GM12878 (cell line): ENCODE measurements around the gene PIP5KL1. TPM values are rescaled to one million over a fixed set of nuclear protein-coding genes. Genes with fewer than 3 reads are reported as not detected.

Source experiments
- ATAC-seq: fragments of 200-7000 bp; cut with Tn5 transposase; 3 replicates; pipeline ENCODE4 v1.9.1; 2020; ENCODE audit warnings: mild to moderate bottlenecking, moderate library complexity
- BruUV-seq: library from RNA; stranded (reverse); fragments of 400-500 nt; replicated peaks from 2 replicates; lab custom pipeline; 2021; lab: Mats Ljungman, UMichigan
- CTCF ChIA-PET: fragments of 300-600 bp; sonication (Branson Sonifier 250); formaldehyde crosslinking; extraction: SDS; loops from one replicate; lab custom pipeline; 2021; ENCODE audit warnings: inconsistent platforms; lab: Yijun Ruan, JAX
- POLR2A ChIA-PET: fragments of 350-600 bp; formaldehyde crosslinking; extraction: SDS; loops from one replicate; lab custom pipeline; 2021; ENCODE audit warnings: inconsistent platforms; lab: Charles Lee
- RAD21 ChIA-PET: fragments of 300-600 bp; sonication (Branson Sonifier 250); formaldehyde crosslinking; loops from one replicate; lab custom pipeline; 2023; ENCODE audit warnings: antibody characterized with exemption; ENCODE audit not compliant: unreplicated experiment; lab: Charles Lee
- SMC1A ChIA-PET: fragments of 300-600 bp; sonication (Branson Sonifier 250); formaldehyde crosslinking; loops from one replicate; lab custom pipeline; 2023; ENCODE audit not compliant: unreplicated experiment, uncharacterized antibody; lab: Charles Lee
- DNase-seq: peaks from one replicate; pipeline ENCODE4 v3.0.0-alpha.2; 2011; ENCODE audit warnings: low read depth, low spot score
- FAIRE-seq: peaks from 3 replicates; lab custom pipeline; 2011; peaks lifted over from hg19 to GRCh38; lab: Jason Lieb, UNC
- H2AFZ ChIP-seq: 2 replicates; pipeline ENCODE4 v1.6.0; 2011; ENCODE audit warnings: low read depth, low read length, control low read depth; ENCODE audit not compliant: control insufficient read depth
- H3K27ac ChIP-seq: 2 replicates; pipeline ENCODE4 v1.5.1; 2011; ENCODE audit warnings: control low read depth; ENCODE audit not compliant: control insufficient read depth, insufficient read depth
- H3K27me3 ChIP-seq, 2 experiments: replicated peaks in 1 of 2; 2 replicates each; pipeline versions ENCODE4 v1.6.0 to v1.6.1; 2011; ENCODE audit warnings: low read length in 1 of 2; ENCODE audit not compliant: control insufficient read depth in 2 of 2, insufficient read depth in 2 of 2
- H3K36me3 ChIP-seq, 2 experiments: 2 replicates each; pipeline ENCODE4 v1.5.1; 2011; ENCODE audit warnings: low read length in 1 of 2; ENCODE audit not compliant: control insufficient read depth in 2 of 2, insufficient read depth in 2 of 2
- H3K4me1 ChIP-seq: 2 replicates; pipeline ENCODE4 v1.6.1; 2011; ENCODE audit warnings: mild to moderate bottlenecking, low read length, moderate library complexity, mixed read lengths; ENCODE audit not compliant: control insufficient read depth, insufficient read depth
- H3K4me2 ChIP-seq: 2 replicates; pipeline ENCODE4 v1.6.0; 2011; ENCODE audit warnings: control low read depth; ENCODE audit not compliant: control insufficient read depth, insufficient read depth
- H3K4me3 ChIP-seq: fragments of 200-600 bp; sonication (generic); 2 replicates; pipeline ENCODE4 v1.5.1; 2016
- H3K79me2 ChIP-seq: 2 replicates; pipeline ENCODE4 v1.6.0; 2011; ENCODE audit warnings: low read length; ENCODE audit not compliant: control insufficient read depth, insufficient read depth
- H3K9ac ChIP-seq: 2 replicates; pipeline ENCODE4 v1.8.0; 2011; ENCODE audit warnings: low read length, control low read depth, mixed read lengths; ENCODE audit not compliant: control insufficient read depth, insufficient read depth
- H3K9me3 ChIP-seq: replicated peaks from 3 replicates; pipeline ENCODE4 v1.5.1; 2011; ENCODE audit warnings: mild to moderate bottlenecking, low read length; ENCODE audit not compliant: control insufficient read depth, insufficient read depth
- H4K20me1 ChIP-seq: 2 replicates; pipeline ENCODE4 v1.6.0; 2011; ENCODE audit not compliant: control insufficient read depth, insufficient read depth
- BCL11A ChIP-seq: IDR thresholded peaks from 2 replicates; pipeline ENCODE4 v1.6.1; 2011; ENCODE audit warnings: low read depth, low read length
- CHD4 ChIP-seq: fragments of 200-600 bp; sonication (generic); IDR thresholded peaks from 2 replicates; pipeline ENCODE4 v1.6.1; 2016; ENCODE audit warnings: mild to moderate bottlenecking
- ETV6 ChIP-seq, 2 experiments: fragments of 450-650 bp in 1 of 2; IDR thresholded peaks in 1 of 2; conservative IDR thresholded peaks in 1 of 2; 2 replicates each; pipeline ENCODE4 v1.6.1; 2014; ENCODE audit warnings: antibody characterized with exemption in 1 of 2, borderline replicate concordance in 1 of 2, low read depth in 1 of 2, mild to moderate bottlenecking in 1 of 2, moderate library complexity in 1 of 2
- FOXM1 ChIP-seq: IDR thresholded peaks from 2 replicates; pipeline ENCODE4 v1.6.1; 2012; ENCODE audit warnings: low read depth, mild to moderate bottlenecking, inconsistent platforms, low read length, moderate library complexity
- IKZF2 ChIP-seq, 2 experiments: fragments of 450-650 bp; IDR thresholded peaks; 2 replicates each; pipeline ENCODE4 v1.6.1; 2017; ENCODE audit warnings: mild to moderate bottlenecking in 2 of 2, moderate library complexity in 2 of 2
- KAT2A ChIP-seq: conservative IDR thresholded peaks from 2 replicates; pipeline ENCODE4 v1.6.1; 2011; ENCODE audit warnings: low read depth, low read length; ENCODE audit not compliant: control insufficient read depth
- MYB ChIP-seq: fragments of 150-350 bp; IDR thresholded peaks from 2 replicates; pipeline ENCODE4 v1.6.1; 2014; ENCODE audit warnings: mild to moderate bottlenecking, low read depth, low read length, borderline replicate concordance
- NFIC ChIP-seq: IDR thresholded peaks from 2 replicates; pipeline ENCODE4 v1.6.1; 2012; ENCODE audit warnings: low read depth, mild to moderate bottlenecking, inconsistent platforms, low read length, moderate library complexity
- SRF ChIP-seq, 2 experiments: IDR thresholded peaks; 2 replicates each; pipeline ENCODE4 v1.6.1; 2011; ENCODE audit warnings: low read depth in 2 of 2, low read length in 2 of 2, mild to moderate bottlenecking in 1 of 2, moderate library complexity in 1 of 2
- ZBED1 ChIP-seq: IDR thresholded peaks from 2 replicates; pipeline ENCODE4 v1.6.1; 2016; ENCODE audit warnings: borderline replicate concordance
- WGBS: methylation state at CpG from one replicate; pipeline ENCODE4 v1.1.6; 2016; ENCODE audit warnings: low lambda C conversion rate; ENCODE audit not compliant: insufficient replicate concordance, insufficient coverage; ENCODE audit errors: missing lambda C conversion rate; 5-methylcytosine and 5-hydroxymethylcytosine counted together
- in situ Hi-C: fragments of 300-500 bp; cut with MboI; formaldehyde crosslinking; loops from 9 replicates; pipeline ENCODE4 v1.14.3; 2018; ENCODE audit warnings: mixed read lengths
- intact Hi-C: fragments of 100-400 bp; cut with micrococcal nuclease; formaldehyde crosslinking; loops from one replicate; pipeline ENCODE4 v1.14.2; 2022; ENCODE audit not compliant: unreplicated experiment
- polyA plus RNA-seq, 11 experiments: library from polyadenylated mRNA; depleted of rRNA in 4 of 11; unstranded in 6 of 11; stranded (reverse) in 5 of 11; fragments of >200 nt; fragmentation: Nextera tagmentation in 4 of 11; fragmentation: Illumina TruSeq in 1 of 11; extraction: Ambion mirVana in 4 of 11; extraction: Trizol in 1 of 11; gene quantifications; 1 replicate in 1 of 11; 2 replicates in 10 of 11; pipeline versions ENCODE4 v1.2.1 to v1.2.3, GENCODE V29; 2011 to 2016; ENCODE audit warnings: inconsistent platforms in 2 of 11, missing spikeins in 2 of 11, low read depth in 1 of 11
- total RNA-seq, 4 experiments: library from RNA; depleted of rRNA in 3 of 4; stranded (reverse); fragments of >200 nt in 3 of 4; fragmentation: Illumina TruSeq in 1 of 4; extraction: Trizol in 1 of 4; gene quantifications; 2 replicates each; pipeline versions ENCODE4 v1.2.1 to v1.2.3, GENCODE V29; 2013 to 2021

PIP5KL1 gene
- total and polyA plus RNA-seq, 10 of the 15 experiments (the other 5 are each of a cell fraction or from before 2014, with no cell fraction given): 0.04 to 0.67 (median 0.43) TPM; not detected in 2

- ChIA-PET CTCF (interaction anchor here (0.5 to 9.9 kb wide), 11 partner anchors 11 to 429 kb away, joined by 3 to 91 read pairs (median 5); partner anchors contain the start of genes PIP5KL1 and TOR2A), POLR2A (interaction anchor here (0.6 kb wide), 2 partner anchors 194 to 341 kb away, joined by 4 to 8 read pairs; no protein-coding TSS in a partner anchor), SMC1A (interaction anchor here (1.4 to 5.8 kb wide), 5 partner anchors 19 to 184 kb away, joined by 4 to 36 read pairs (median 16); partner anchors contain the start of genes ST6GALNAC6 and TOR2A), RAD21 (interaction anchor here (0.5 to 8.2 kb wide), 6 partner anchors 47 to 415 kb away, joined by 3 to 83 read pairs (median 4); partner anchors contain the start of gene TOR2A)
- BruUV-seq: no TSS peak
- H3K27ac ChIP-seq: no peak overlapping the region
- TF ChIP-seq KAT2A (no peak), NFIC (no peak), IKZF2 (IDR thresholded peaks at IDR 0.05) (no peak), ZBED1 (no peak), MYB (no peak), CHD4 (no peak), ETV6 (conservative IDR thresholded peaks at IDR 0.05 in 1 of 2, IDR thresholded peaks at IDR 0.05 in 1 of 2; ENCODE audit: borderline replicate concordance in 1 of 2, low read depth in 1 of 2) (no peak), FOXM1 (no peak), BCL11A (no peak), SRF (IDR thresholded peaks at IDR 0.05; ENCODE audit: low read depth in 2 of 2, low read length in 2 of 2) (no peak)
- H2AFZ ChIP-seq: no peak overlapping the region
- DNase-seq (no peak), FAIRE-seq (no peak), ATAC-seq (no peak)
- no peaks in the 10 kb centered on the region for H3K27me3 ChIP-seq
- no peak overlapping the region for H3K4me3 ChIP-seq
- WGBS: 83% methylated on average over 8 of the region's 8 CpGs
- no peak overlapping the region for H3K4me2 ChIP-seq
- H3K9ac ChIP-seq: no peak overlapping the region
- no peaks in the 10 kb centered on the region for H4K20me1 ChIP-seq
- intact Hi-C loops (loop anchor here (2.0 to 5.0 kb wide), 4 partner anchors 37 to 415 kb away; partner anchors contain the start of genes FPGS, PTRH1 and TTC16), in situ Hi-C loops (loop anchor here (5.0 kb wide), 1 partner anchor 327 kb away; no protein-coding TSS in a partner anchor)
- peaks cover 24% of the 10 kb centered on the region for H3K79me2 ChIP-seq
- H3K4me1 ChIP-seq: peaks cover 24% of the 10 kb centered on the region
- peaks cover 0 to 1% of the 10 kb centered on the region in 2 experiments; a peak in 1 of 4 replicates for H3K36me3 ChIP-seq
- H3K9me3 ChIP-seq: no peaks in the 10 kb centered on the region
These were observed 11.2 kb downstream of the PIP5KL1 start for GRCh38 chr9:127919253-127919815.
